ENCODE results near the gene CCDC195.

GRCh38 chr2:224731665-224732064 lies 15.5 kb upstream of the CCDC195 start:
- TF ChIP-seq CTCF (conservative IDR thresholded peaks at IDR 0.05; ENCODE audit: low read length), result no peak
- TF ChIP-seq EZH2phosphoT487 (IDR thresholded peaks at IDR 0.05; ENCODE audit: borderline replicate concordance), result no peak

Measured in Loucy (cell line).